Neural progenitor cell (in vitro differentiated cells): Measurements from ENCODE around the gene ATP4A.

Source experiments
- CTCF ChIP-seq: fragments of 200-600 bp; sonication (generic); IDR thresholded peaks from 2 replicates; pipeline ENCODE4 v1.5.1; 2017; ENCODE audit warnings: antibody characterized with exemption, mild to moderate bottlenecking
- EZH2 ChIP-seq: fragments of 200-600 bp; sonication (generic); IDR thresholded peaks from 2 replicates; pipeline ENCODE4 v1.6.1; 2017; ENCODE audit warnings: antibody characterized with exemption, mild to moderate bottlenecking, moderate library complexity

DNA sequence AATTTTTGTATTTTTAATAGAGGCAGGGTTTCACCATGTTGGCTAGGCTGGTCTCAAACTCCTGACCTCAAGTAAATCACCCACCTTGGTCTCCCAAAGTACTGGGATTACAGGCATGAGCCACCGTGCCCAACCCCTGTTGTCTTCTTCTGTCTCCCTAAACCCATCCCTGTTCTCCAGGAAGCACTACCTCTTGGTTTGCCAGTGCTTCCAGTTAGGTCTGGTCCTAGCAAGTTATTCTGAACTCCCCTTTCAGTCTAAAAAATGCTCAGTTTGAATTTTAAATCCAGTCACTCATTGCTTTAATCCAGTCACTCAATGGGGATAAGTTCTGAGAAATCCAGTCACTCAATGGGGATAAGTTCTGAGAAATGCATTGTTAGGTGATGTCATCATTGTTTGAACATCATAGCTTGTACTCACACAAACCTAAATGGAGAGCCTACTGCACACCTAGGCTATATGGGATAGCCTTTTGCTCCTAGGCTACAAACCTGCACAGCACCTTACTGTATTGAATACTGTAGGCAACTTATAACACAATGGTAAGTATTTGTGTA, 8.0 kb upstream of the ATP4A start:
- TF ChIP-seq CTCF (no peak), EZH2 (no peak)
